ENCODE measurements around the gene TPST1.

TPST1 gene

GRCh38 chr7:66237906-66238772 lies 33.0 kb downstream of the TPST1 start:
- no peak for DNase-seq (ENCODE audit: low read depth, low spot score)

GRCh38 chr7:66238773-66239466 lies 33.8 kb downstream of the TPST1 start:
- no peak for DNase-seq (ENCODE audit: low read depth, low spot score)

- no peak for DNase-seq (ENCODE audit: low read depth, low spot score)
Observed at GRCh38 chr7:66239467-66239856, 34.3 kb downstream of the TPST1 start.

- no peak for DNase-seq (ENCODE audit: low read depth, low spot score)
Observed at GRCh38 chr7:66245008-66245407, 39.9 kb downstream of the TPST1 start.

GRCh38 chr7:66246554-66247171 lies 41.5 kb downstream of the TPST1 start:
- DNase-seq (ENCODE audit: low read depth, low spot score), result no peak

GRCh38 chr7:66247380-66248078 lies 42.4 kb downstream of the TPST1 start:
- no peak for DNase-seq (ENCODE audit: low read depth, low spot score)

- DNase-seq (ENCODE audit: low read depth, low spot score), result no peak
Observed at GRCh38 chr7:66250711-66251110, 45.6 kb downstream of the TPST1 start.

- no peak for DNase-seq (ENCODE audit: low read depth, low spot score)
Observed at GRCh38 chr7:66255534-66256100, 50.5 kb downstream of the TPST1 start.

GRCh38 chr7:66256281-66256680 lies 51.1 kb downstream of the TPST1 start:
- DNase-seq (ENCODE audit: low read depth, low spot score), result no peak

GRCh38 chr7:66257481-66257880 lies 52.3 kb downstream of the TPST1 start:
- no peak for DNase-seq (ENCODE audit: low read depth, low spot score)

GRCh38 chr7:66258409-66258808 lies 53.3 kb downstream of the TPST1 start:
- no peak for DNase-seq (ENCODE audit: low read depth, low spot score)

- DNase-seq (ENCODE audit: low read depth, low spot score), result no peak
Observed at GRCh38 chr7:66261941-66262340, 56.8 kb downstream of the TPST1 start.

GRCh38 chr7:66263936-66264335 lies 58.8 kb downstream of the TPST1 start:
- no peak for DNase-seq (ENCODE audit: low read depth, low spot score)

- no peak for DNase-seq (ENCODE audit: low read depth, low spot score)
Observed at GRCh38 chr7:66265566-66265965, 60.4 kb downstream of the TPST1 start.

- peak; percentile 18 for DNase-seq (ENCODE audit: low read depth, low spot score)
Observed at GRCh38 chr7:66267249-66267648, 62.1 kb downstream of the TPST1 start.

- no peak for DNase-seq (ENCODE audit: low read depth, low spot score)
Observed at GRCh38 chr7:66269978-66270377, 64.8 kb downstream of the TPST1 start.

- DNase-seq (ENCODE audit: low read depth, low spot score), result no peak
Observed at GRCh38 chr7:66272321-66272720, 67.2 kb downstream of the TPST1 start.

GRCh38 chr7:66276363-66276762 lies 71.2 kb downstream of the TPST1 start:
- DNase-seq (ENCODE audit: low read depth, low spot score), result no peak

- DNase-seq (ENCODE audit: low read depth, low spot score), result no peak
Observed at GRCh38 chr7:66277492-66277891, 72.4 kb downstream of the TPST1 start.

GRCh38 chr7:66279912-66280311 lies 74.8 kb downstream of the TPST1 start:
- no peak for DNase-seq (ENCODE audit: low read depth, low spot score)

All from smooth muscle cell of the brain vasculature (primary cell).